HCT116 (cell line): ENCODE data around the gene GPC5. TPM values are rescaled to one million over a fixed set of nuclear protein-coding genes. Genes with fewer than 3 reads are reported as not detected.

Experiments used
- ATAC-seq: fragments of 200-7000 bp; cut with Tn5 transposase; 2 replicates; pipeline ENCODE4 v1.9.1; 2020; ENCODE audit warnings: mild to moderate bottlenecking, moderate library complexity
- BruUV-seq: library from RNA; stranded (reverse); fragments of 400-500 nt; replicated peaks from 2 replicates; lab custom pipeline; 2021; lab: Mats Ljungman, UMichigan
- CTCF ChIA-PET: fragments of 300-600 bp; sonication (Branson Sonifier 250); formaldehyde crosslinking; loops from one replicate; lab custom pipeline; 2021; ENCODE audit warnings: antibody characterized with exemption; lab: Charles Lee
- POLR2A ChIA-PET: fragments of 300-600, 350-600 bp; sonication (Branson Sonifier 250); formaldehyde crosslinking; loops from one replicate; lab custom pipeline; 2021; ENCODE audit warnings: antibody characterized with exemption; lab: Charles Lee
- RAD21 ChIA-PET, 2 experiments: fragments of 300-600 bp; sonication (Branson Sonifier 250); formaldehyde crosslinking; loops; one replicate each; lab custom pipeline; 2023; ENCODE audit warnings: low total read pairs in 2 of 2; ENCODE audit not compliant: uncharacterized antibody in 2 of 2, unreplicated experiment in 2 of 2, low non-redundant PET in 1 of 2; lab: Charles Lee
- DNase-seq: peaks from one replicate; pipeline ENCODE4 v3.0.0-alpha.2; 2010; ENCODE audit warnings: low read depth, low spot score
- H2AFZ ChIP-seq: fragments of 200-600 bp; shearing (Covaris generic), sonication (generic); 2 replicates; pipeline ENCODE4 v1.6.1; 2017; ENCODE audit warnings: low read depth, mixed run types, mixed read lengths, antibody characterized with exemption, low read length; ENCODE audit not compliant: poor library complexity, severe bottlenecking
- H3K27ac ChIP-seq: 2 replicates; pipeline ENCODE4 v1.5.1; 2012; ENCODE audit warnings: low read depth, low read length
- H3K27me3 ChIP-seq: fragments of 200-600 bp; sonication (generic); 2 replicates; pipeline ENCODE4 v1.6.1; 2016; ENCODE audit warnings: mixed run types, low read length, mixed read lengths; ENCODE audit not compliant: insufficient read depth
- H3K36me3 ChIP-seq, 2 experiments: fragments of 200-500 bp in 1 of 2; fragments of 200-600 bp in 1 of 2; sonication (Bioruptor generic) in 1 of 2; sonication (generic) in 1 of 2; 2 replicates each; pipeline versions ENCODE4 v1.5.1 to v1.6.1; 2014 to 2016; ENCODE audit warnings: low read length in 2 of 2, inconsistent platforms in 1 of 2, mixed read lengths in 1 of 2, mixed run types in 1 of 2; ENCODE audit not compliant: insufficient read depth in 2 of 2, control insufficient read depth in 1 of 2
- H3K4me1 ChIP-seq, 2 experiments: fragments of 200-600 bp in 1 of 2; sonication (generic) in 1 of 2; 2 replicates each; pipeline versions ENCODE4 v1.5.1 to v1.6.1; 2012 to 2017; ENCODE audit warnings: low read length in 2 of 2, inconsistent platforms in 1 of 2, mild to moderate bottlenecking in 1 of 2, mixed read lengths in 1 of 2, mixed run types in 1 of 2, moderate library complexity in 1 of 2; ENCODE audit not compliant: insufficient read depth in 2 of 2, control insufficient read depth in 1 of 2
- H3K4me2 ChIP-seq: fragments of 200-600 bp; sonication (generic); 2 replicates; pipeline ENCODE4 v1.6.1; 2017; ENCODE audit warnings: mixed run types, low read length, mixed read lengths
- H3K4me3 ChIP-seq, 2 experiments: fragments of 200-600 bp in 1 of 2; sonication (generic) in 1 of 2; replicated peaks in 1 of 2; 2 replicates each; pipeline ENCODE4 v1.5.1; 2011 to 2016; ENCODE audit warnings: low read length in 2 of 2, control low read depth in 1 of 2, low read depth in 1 of 2, mild to moderate bottlenecking in 1 of 2, mixed read lengths in 1 of 2, mixed run types in 1 of 2
- H3K79me2 ChIP-seq: fragments of 200-600 bp; sonication (generic); 2 replicates; pipeline ENCODE4 v1.6.1; 2017; ENCODE audit warnings: mild to moderate bottlenecking, mixed run types, low read length, moderate library complexity, mixed read lengths; ENCODE audit not compliant: insufficient read depth
- H3K9ac ChIP-seq: fragments of 200-600 bp; sonication (generic); 2 replicates; pipeline ENCODE4 v1.6.1; 2016; ENCODE audit warnings: low read length, mixed read lengths
- H3K9me2 ChIP-seq: fragments of 200-600 bp; sonication (generic), shearing (Covaris generic); 2 replicates; pipeline ENCODE4 v1.6.1; 2017; ENCODE audit warnings: mixed run types, mild to moderate bottlenecking, moderate library complexity; ENCODE audit not compliant: insufficient read depth
- H3K9me3 ChIP-seq, 2 experiments: fragments of 200-500 bp in 1 of 2; fragments of 200-600 bp in 1 of 2; sonication (Bioruptor generic) in 1 of 2; sonication (generic) in 1 of 2; 2 replicates each; pipeline ENCODE4 v1.6.1; 2014 to 2017; ENCODE audit warnings: low read length in 2 of 2, mixed read lengths in 2 of 2, inconsistent platforms in 1 of 2, low read depth in 1 of 2, mild to moderate bottlenecking in 1 of 2, mixed run types in 1 of 2, moderate library complexity in 1 of 2; ENCODE audit not compliant: control insufficient read depth in 1 of 2, insufficient read depth in 1 of 2
- H4K20me1 ChIP-seq: fragments of 200-600 bp; sonication (generic), shearing (Covaris generic); 2 replicates; pipeline ENCODE4 v1.6.1; 2017; ENCODE audit warnings: mixed run types, mild to moderate bottlenecking, moderate library complexity; ENCODE audit not compliant: insufficient read depth
- CBX3 ChIP-seq: IDR thresholded peaks from 2 replicates; pipeline ENCODE4 v1.6.1; 2012; ENCODE audit warnings: low read depth
- EGR1 ChIP-seq: IDR thresholded peaks from 2 replicates; pipeline ENCODE4 v1.6.1; 2012; ENCODE audit warnings: low read depth
- POLR2AphosphoS5 ChIP-seq: IDR thresholded peaks from 2 replicates; pipeline ENCODE4 v1.6.1; 2011; ENCODE audit warnings: mild to moderate bottlenecking, low read depth, low read length, moderate library complexity
- YY1 ChIP-seq: IDR thresholded peaks from 2 replicates; pipeline ENCODE4 v1.6.1; 2011; ENCODE audit warnings: low read length, low read depth, moderate library complexity, mild to moderate bottlenecking; ENCODE audit not compliant: insufficient replicate concordance; ENCODE audit errors: extremely low read depth
- ZBTB33 ChIP-seq: IDR thresholded peaks from 2 replicates; pipeline ENCODE4 v1.6.1; 2011; ENCODE audit warnings: mild to moderate bottlenecking, low read length, moderate library complexity; ENCODE audit not compliant: insufficient replicate concordance; ENCODE audit errors: extremely low read depth
- intact Hi-C: fragments of 100-400 bp; cut with micrococcal nuclease; formaldehyde crosslinking; loops from 2 replicates; pipeline ENCODE4 v1.10.0; 2022
- total RNA-seq: library from RNA; stranded (reverse); gene quantifications from one replicate; pipeline ENCODE4 v1.2.1, GENCODE V29; 2021; ENCODE audit not compliant: unreplicated experiment

The GPC5 gene
- total RNA-seq, 1 experiment from 2014 or later: not detected

- no peak overlapping the region for H3K27ac ChIP-seq
- no TSS peak for BruUV-seq
- ATAC-seq (no peak), DNase-seq (no peak)
- no peaks in the 10 kb centered on the region for H3K9me2 ChIP-seq
- no peak overlapping the region for H3K4me2 ChIP-seq
- RAD21 ChIA-PET: no interaction called here
- peaks cover 10 to 13% of the 10 kb centered on the region in 2 experiments for H3K36me3 ChIP-seq
- H4K20me1 ChIP-seq: peaks cover 22% of the 10 kb centered on the region; the same call in 1 of the 2 replicates
- H3K79me2 ChIP-seq: no peaks in the 10 kb centered on the region
- no peaks in the 10 kb centered on the region for H3K4me1 ChIP-seq
- POLR2A ChIA-PET: no interaction called here
- no peak overlapping the region for H2AFZ ChIP-seq
- H3K9me3 ChIP-seq: no peaks in the 10 kb centered on the region
- H3K4me3 ChIP-seq: no peak overlapping the region
- no peak overlapping the region for H3K9ac ChIP-seq
- CTCF ChIA-PET: no interaction called here
- TF ChIP-seq CBX3 (no peak), YY1 (no peak), POLR2AphosphoS5 (no peak)
- intact Hi-C loops: no loop called here
- no peaks in the 10 kb centered on the region for H3K27me3 ChIP-seq
Measured at GRCh38 chr13:91359111-91359510, 39.3 kb upstream of the GPC5 start.

GRCh38 chr13:91359631-91360030 is 38.8 kb upstream of the GPC5 start:
- BruUV-seq: no TSS peak
- H3K36me3 ChIP-seq: peaks cover 6 to 8% of the 10 kb centered on the region in 2 experiments
- H3K27ac ChIP-seq: no peak overlapping the region
- H3K4me3 ChIP-seq: no peak overlapping the region
- H4K20me1 ChIP-seq: peaks cover 17% of the 10 kb centered on the region; the same call in 1 of the 2 replicates
- TF ChIP-seq ZBTB33 (no peak), EGR1 (no peak)
- H2AFZ ChIP-seq: no peak overlapping the region
- H3K9ac ChIP-seq: no peak overlapping the region
- H3K27me3 ChIP-seq: no peaks in the 10 kb centered on the region
- ATAC-seq: no peak
- intact Hi-C loops: no loop called here
- no peak overlapping the region for H3K4me2 ChIP-seq
- CTCF ChIA-PET: no interaction called here
- RAD21 ChIA-PET: no interaction called here
- H3K4me1 ChIP-seq: no peaks in the 10 kb centered on the region
- DNase-seq: no peak
- H3K9me2 ChIP-seq: no peaks in the 10 kb centered on the region
- H3K9me3 ChIP-seq: no peaks in the 10 kb centered on the region
- H3K79me2 ChIP-seq: no peaks in the 10 kb centered on the region
- POLR2A ChIA-PET: no interaction called here
